EH (cell line): ENCODE results near the gene CELF2.

Experiments used
- DNase-seq: peaks from one replicate; pipeline ENCODE4 v3.0.0-alpha.2; 2015; ENCODE audit warnings: low read depth

Gene CELF2

GRCh38 chr10:11224792-11225416 is 207.2 kb downstream of the CELF2 start:
- DNase-seq: no peak

- no peak for DNase-seq
These were observed 208.3 kb downstream of the CELF2 start for GRCh38 chr10:11225935-11226334.

DNA sequence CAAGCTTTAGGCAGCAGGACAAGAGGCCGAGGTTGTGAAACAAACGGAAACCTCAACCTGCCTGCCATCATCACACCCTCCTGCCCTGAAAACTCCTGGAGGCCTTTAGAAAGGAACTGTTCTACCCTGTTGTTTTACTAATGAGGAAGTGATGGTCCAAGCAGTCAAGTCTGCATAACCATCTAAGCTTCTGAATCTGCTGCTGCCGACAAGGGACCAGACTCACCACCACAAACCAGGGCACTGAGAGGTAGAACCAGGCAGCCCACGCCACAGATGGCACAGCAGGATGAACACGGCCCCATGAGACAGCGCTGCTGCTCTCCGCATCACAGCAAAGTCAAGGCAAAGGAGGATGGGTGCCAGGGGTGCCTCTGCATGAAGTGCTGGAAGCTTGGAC is 209.4 kb downstream of the CELF2 start:
- DNase-seq: no peak

- no peak for DNase-seq
These were observed 212.2 kb downstream of the CELF2 start for GRCh38 chr10:11229893-11230292.

- no peak for DNase-seq
These were observed 213.0 kb downstream of the CELF2 start for GRCh38 chr10:11230498-11231167.

DNA sequence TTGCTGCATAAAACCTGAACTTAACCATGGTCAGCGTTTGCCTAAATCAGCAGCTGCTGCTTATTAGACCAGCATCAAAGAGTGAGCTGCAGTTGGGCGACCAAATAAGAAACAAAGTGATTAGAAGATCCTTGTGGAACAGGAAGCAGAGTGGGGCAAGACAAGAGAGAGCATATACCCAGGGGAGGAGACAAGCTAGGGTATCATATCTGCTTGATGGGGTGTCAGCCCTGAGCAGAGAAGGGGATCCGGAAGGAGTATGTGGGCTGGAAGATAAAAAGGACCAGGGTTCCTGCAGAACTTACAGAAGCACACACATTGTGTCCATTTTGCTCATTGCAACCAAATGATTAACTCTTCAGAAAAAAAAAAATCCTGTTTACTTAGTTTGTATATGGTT is 213.6 kb downstream of the CELF2 start:
- no peak for DNase-seq

- no peak for DNase-seq
These were observed 214.7 kb downstream of the CELF2 start for GRCh38 chr10:11232222-11232961.

DNA sequence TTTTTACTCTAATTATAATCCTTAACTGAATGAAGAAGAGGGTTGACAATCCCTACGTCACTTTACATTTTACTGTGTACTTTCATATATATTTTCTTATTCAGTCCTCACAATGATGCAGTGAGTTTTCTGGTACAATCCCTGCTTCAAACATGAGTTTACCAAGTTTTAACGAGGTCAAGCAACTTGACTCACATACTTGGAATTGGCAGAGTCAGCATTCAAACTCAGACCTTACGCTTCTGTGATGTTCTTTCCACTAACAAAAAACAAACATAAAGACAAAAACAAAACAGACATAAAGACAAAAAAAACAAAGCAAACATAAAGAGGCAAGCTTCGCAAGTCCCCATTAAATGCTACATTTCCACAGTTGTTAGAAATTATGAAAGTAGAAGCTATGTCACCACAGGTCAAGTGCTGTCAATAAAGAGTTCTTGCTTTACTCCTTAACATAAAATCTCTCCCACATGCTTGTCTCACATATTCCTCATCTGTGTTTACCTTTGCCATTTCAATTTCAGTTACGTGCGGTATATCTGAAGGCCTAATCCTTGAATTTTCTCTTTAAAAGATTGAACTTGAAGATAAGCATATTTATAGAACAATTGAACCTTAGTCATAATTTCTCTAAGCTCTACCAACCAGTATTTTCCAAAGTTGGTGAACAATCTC is 217.3 kb downstream of the CELF2 start:
- DNase-seq: peak; percentile 21

- DNase-seq: no peak
These were observed 218.1 kb downstream of the CELF2 start for GRCh38 chr10:11235771-11236170.

DNA sequence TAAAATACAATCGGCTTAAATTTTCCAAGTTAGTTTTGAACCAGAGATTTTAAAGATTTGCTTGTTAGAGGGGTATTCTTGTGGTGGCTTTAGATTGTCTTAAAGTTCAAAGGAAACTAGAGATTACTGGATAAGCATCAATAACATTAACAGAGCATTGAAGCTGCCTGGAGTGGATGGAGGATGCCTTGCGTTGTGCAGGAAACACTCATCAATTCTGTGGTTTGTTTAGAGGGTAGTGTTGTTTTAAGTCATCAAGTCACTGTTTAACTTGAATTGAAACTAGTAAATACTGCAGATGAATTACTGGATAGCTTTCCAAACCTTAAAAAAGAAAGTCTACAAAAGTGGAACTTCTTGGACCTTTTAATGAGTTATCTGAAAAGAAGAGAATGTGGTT is 218.6 kb downstream of the CELF2 start:
- no peak for DNase-seq

DNA sequence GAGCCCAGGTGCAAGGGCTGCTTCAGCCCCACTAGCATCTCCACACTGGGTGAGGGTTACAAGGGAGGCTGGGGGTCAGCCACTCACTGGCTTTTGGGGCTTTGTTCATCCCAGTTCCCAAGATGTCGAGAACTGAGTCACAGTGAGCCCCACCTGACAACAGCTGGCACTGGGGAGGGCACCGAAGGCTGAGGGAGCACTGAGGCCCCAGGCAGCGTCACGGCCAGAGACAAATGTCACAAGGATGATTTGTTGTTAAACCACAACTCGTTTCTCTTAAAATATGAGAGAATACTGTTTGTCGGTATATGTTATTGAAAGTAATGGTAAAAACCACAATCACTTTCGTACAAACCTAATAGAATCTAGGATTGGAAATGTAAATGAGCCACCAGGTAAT is 219.9 kb downstream of the CELF2 start:
- no peak for DNase-seq

- no peak for DNase-seq
These were observed 221.2 kb downstream of the CELF2 start for GRCh38 chr10:11238893-11239292.

DNA sequence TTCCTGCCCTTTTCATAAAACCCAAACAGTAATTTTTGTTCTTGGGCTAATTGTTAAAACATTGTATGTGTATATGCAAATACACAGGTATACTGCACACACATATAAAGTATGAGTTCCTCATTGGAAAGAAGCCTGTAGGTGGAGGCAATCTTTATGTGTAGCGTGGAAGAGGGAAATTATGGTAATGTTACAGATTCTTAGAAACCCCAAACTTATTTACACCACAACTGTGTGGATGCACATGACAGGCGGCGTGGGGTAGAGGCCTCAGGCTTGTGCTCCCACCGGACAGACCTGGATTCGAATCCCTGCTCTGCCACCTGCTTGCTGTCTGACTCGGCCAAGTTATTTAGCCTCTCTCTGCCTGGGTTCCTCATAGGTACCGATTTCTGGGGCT is 223.0 kb downstream of the CELF2 start:
- no peak for DNase-seq

- peak; percentile 1 for DNase-seq
These were observed 225.0 kb downstream of the CELF2 start for GRCh38 chr10:11242443-11243387.

DNA sequence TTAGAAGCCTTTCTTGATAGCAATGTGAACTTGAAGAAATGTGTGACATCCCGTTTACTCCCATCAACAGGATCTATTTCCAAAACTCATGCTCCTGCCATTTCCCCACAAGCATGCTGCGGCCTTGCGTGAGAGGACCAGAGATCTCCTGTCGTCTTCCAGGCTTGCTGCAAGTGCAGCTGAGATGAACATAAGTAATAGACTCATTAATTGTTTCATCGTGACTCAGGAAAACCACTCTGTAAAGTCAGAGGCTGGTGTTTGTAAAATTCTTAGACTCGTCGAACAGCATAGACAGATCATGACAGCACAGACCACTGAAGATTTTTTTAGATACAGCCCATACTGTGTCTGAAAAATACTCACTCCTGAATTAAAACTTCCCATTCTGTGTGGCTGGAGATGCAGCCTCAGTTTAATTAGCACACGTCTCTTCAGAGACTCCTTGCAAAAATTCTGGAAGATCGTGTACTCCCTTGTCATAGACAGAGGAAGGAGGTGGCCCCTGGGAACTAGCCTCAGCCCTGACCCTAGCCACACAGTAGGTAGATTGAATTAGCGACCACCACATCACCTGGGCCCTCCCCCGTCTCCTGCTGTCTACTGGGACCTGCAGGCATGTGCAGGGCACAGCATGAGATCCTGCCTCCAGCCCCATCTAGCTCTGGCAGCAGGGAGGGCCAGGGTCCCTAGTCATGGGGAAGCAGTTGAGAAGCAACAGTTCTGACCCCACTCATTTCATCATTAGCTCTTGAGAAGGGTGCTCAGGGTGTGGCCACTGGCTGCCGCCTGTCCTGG is 226.0 kb downstream of the CELF2 start:
- DNase-seq: peak; percentile 15

DNA sequence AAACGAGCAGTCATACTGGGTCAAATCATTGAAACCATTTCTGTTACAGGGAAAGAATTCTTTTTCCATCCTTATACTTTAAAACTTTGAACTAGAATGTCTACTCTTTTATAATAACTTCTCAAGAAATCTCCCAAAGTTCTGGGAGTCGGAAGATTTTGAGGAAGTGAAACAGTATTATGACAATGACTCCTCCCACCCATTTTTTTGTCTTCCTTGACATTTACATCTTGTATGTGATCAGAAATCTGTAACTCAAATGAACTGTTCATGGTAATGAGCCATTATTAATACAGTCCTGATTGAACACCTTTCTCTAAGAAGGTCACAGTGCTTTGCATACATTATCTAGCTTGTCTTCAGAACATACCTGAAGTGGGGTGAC is 227.4 kb downstream of the CELF2 start:
- DNase-seq: no peak

GRCh38 chr10:11245510-11245909 is 227.8 kb downstream of the CELF2 start:
- DNase-seq: no peak

DNA sequence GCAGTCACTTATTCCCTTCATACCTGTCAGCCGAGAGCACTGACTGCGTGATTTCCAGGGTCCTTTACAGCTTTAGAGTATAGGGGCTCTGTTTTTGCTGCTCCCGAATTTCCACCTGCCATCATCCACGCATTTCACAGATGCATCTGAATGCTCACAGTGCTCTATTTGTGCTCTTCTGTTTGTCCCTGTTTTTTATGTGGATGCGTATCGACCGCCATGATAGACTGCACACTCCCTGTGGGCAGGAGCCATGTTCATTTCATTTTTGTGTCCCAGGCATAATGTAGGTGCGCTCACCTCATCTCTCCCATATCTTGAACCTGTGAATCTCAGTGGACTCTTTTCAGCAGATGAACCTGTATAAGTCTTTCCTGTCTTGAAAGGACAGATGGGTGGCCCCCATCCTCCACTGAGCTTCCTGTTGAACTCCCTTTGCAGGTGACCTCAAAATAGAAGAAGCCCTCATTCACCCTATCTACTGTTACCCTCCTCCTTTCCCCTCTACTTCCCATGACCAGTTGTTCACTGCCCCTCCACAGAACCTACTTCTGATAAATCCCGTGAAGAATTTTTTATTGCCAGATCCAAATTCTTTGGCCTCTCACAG is 228.4 kb downstream of the CELF2 start:
- no peak for DNase-seq

DNA sequence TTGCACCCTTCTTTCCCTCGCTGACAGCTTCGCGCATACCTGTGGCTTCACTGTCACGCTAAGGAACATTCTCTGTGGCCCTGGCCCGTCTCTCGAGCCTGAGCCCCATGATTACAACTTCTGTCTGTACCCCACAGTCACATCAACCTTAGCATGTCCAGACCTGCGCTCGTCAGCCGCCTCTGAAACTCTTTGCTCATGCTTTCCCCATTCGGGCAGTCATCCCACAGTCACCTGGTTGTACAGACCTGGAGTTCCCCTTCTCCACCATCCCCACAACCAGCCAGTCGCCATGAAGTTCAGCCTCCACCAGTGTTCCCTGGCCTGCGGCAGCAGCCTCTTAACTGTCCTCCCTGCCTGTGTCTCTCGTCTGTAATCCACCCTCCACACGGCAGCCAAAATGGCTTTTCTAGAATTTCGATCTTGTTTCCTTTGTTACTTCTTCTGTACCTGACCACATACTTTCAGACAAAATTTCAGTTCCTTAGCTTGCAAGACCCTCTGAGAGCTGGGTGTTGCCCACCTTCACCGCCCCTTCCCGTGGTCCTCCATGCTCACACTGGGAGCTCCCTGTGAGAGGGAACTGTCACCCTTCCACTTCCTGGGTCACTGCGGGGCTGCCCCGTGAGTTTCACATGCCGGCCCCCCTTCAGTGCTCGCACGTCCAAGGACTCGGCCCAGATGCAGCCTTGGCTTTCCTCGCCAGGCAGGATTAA is 229.2 kb downstream of the CELF2 start:
- no peak for DNase-seq
